Spleen (tissue), 11 donors: ENCODE measurements around the gene GARRE1. TPM values are rescaled to one million over a fixed set of nuclear protein-coding genes. Genes with fewer than 3 reads are reported as not detected.

Source experiments
- DNase-seq: peaks from one replicate; pipeline ENCODE4 v3.0.0-alpha.2; 2020
- H3K27ac ChIP-seq, 8 donors: fragments of 200-600 bp; sonication (generic) in 7 of 8; 1 replicate in 4 of 8; 2 replicates in 4 of 8; pipeline versions ENCODE4 v1.5.0 to v1.8.0; 2016 to 2021; ENCODE audit warnings: inconsistent platforms in 4 of 8, mild to moderate bottlenecking in 4 of 8, moderate library complexity in 1 of 8
- H3K27me3 ChIP-seq, 7 donors: fragments of 200-600 bp; sonication (generic) in 6 of 7; replicated peaks in 1 of 7; 1 replicate in 4 of 7; 2 replicates in 3 of 7; pipeline versions ENCODE4 v1.5.0 to v1.8.0; 2016 to 2021; ENCODE audit warnings: inconsistent platforms in 3 of 7, mild to moderate bottlenecking in 1 of 7
- H3K36me3 ChIP-seq, 6 donors: fragments of 200-600 bp; sonication (generic) in 5 of 6; 1 replicate in 4 of 6; 2 replicates in 2 of 6; pipeline versions ENCODE4 v1.5.0 to v1.8.0; 2016 to 2021; ENCODE audit warnings: inconsistent platforms in 2 of 6
- H3K4me1 ChIP-seq, 6 donors: fragments of 200-600 bp; sonication (generic) in 5 of 6; 1 replicate in 3 of 6; 2 replicates in 3 of 6; pipeline versions ENCODE4 v1.5.0 to v1.8.0; 2016 to 2021; ENCODE audit warnings: inconsistent platforms in 3 of 6
- H3K4me3 ChIP-seq, 8 donors: fragments of 200-600 bp; sonication (generic) in 7 of 8; 1 replicate in 4 of 8; 2 replicates in 4 of 8; pipeline versions ENCODE4 v1.5.0 to v1.8.0; 2016 to 2021; ENCODE audit warnings: inconsistent platforms in 4 of 8, mild to moderate bottlenecking in 4 of 8, moderate library complexity in 2 of 8
- H3K9me3 ChIP-seq, 8 donors: fragments of 200-600 bp; sonication (generic) in 7 of 8; 1 replicate in 4 of 8; 2 replicates in 4 of 8; pipeline versions ENCODE4 v1.5.0 to v1.8.0; 2016 to 2021; ENCODE audit warnings: inconsistent platforms in 4 of 8
- POLR2A ChIP-seq, 3 donors: fragments of 450-650 bp; IDR thresholded peaks; one replicate each; pipeline ENCODE4 v1.5.1; 2017; ENCODE audit warnings: antibody characterized with exemption in 3 of 3, mild to moderate bottlenecking in 1 of 3
- POLR2AphosphoS5 ChIP-seq, 3 donors: sonication (generic); formaldehyde crosslinking; IDR thresholded peaks; one replicate each; pipeline ENCODE4 v1.5.1; 2017; ENCODE audit warnings: antibody characterized with exemption in 3 of 3
- WGBS, 5 donors: extraction: QIAGEN DNeasy Blood & Tissue Kit in 3 of 5; methylation state at CpG; one replicate each; pipeline versions ENCODE4 v1.1.5 to v1.1.7; 2013 to 2018; 5-methylcytosine and 5-hydroxymethylcytosine counted together
- intact Hi-C: fragments of 100-400 bp; cut with DNase I; formaldehyde crosslinking; loops from one replicate; pipeline ENCODE4 v1.15.0; 2023; ENCODE audit warnings: low total_unique reads
- polyA plus RNA-seq, 3 donors: library from polyadenylated mRNA; stranded (reverse); fragments of 200-250 nt; gene quantifications; one replicate each; pipeline ENCODE4 v1.2.1, GENCODE V29; 2013
- total RNA-seq, 7 donors: library from RNA; depleted of rRNA in 3 of 7; stranded (reverse); fragments of >200 nt in 3 of 7; fragmentation: NEBNext Ultra II Directional in 4 of 7; extraction: Animal tissue kit (Norgen Biotek cat#: 25700) in 4 of 7; gene quantifications; one replicate each; pipeline versions ENCODE4 v1.1.0 to v1.2.1, GENCODE V29; 2016 to 2021
- TF ChIP-seq, protein P1 (sequence below), 11 experiments: fragments of 200-600 bp in 7 of 11; fragments of 450-650 bp in 4 of 11; sonication (generic) in 4 of 11; IDR thresholded peaks in 8 of 11; conservative IDR thresholded peaks in 3 of 11; 1 replicate in 7 of 11; 2 replicates in 4 of 11; pipeline versions ENCODE4 v1.4.0 to v1.8.0; 2016 to 2021; ENCODE audit warnings: antibody characterized with exemption in 11 of 11, inconsistent platforms in 4 of 11, mild to moderate bottlenecking in 1 of 11
- donor health status: healthy with polysubstance abuse.
- donor health status: DM: no; HTN: no; CAD: no; lungs with moderate emphysema.
- donor health status: DM: no; HTN: no; CAD: no.
- donor health status: Bipolar disorder and iron deficiency.
- donor health status: healthy.
- donor health status: DM: no; HTN: no; CAD: no.
- donor health status: DM: yes; HTN: yes; CAD: no.

GARRE1 gene
- total and polyA plus RNA-seq, 10 donors, result 6.2 to 70.6 (median 43.4) TPM

DNA sequence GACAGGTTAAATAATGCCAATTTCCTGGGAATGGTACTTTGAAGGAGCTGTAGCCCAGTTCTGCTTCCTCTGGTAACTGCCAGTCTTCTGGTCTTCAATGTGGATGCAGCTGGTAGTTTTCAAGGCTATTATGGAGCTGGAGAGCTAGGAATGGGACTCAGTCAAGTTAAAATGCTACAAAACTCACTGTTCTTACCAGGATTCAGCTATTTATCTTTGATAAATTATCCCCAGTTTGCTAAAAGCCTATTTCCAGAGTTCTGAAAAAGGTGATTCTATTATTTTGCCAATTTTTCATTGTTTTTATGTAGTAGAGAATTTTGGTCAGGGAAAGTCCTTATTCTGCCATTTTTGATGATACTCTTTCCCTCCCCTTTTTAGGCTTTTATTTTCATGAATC, 40.7 kb downstream of the GARRE1 start:
- H3K27ac ChIP-seq, result no peak overlapping the region
- H3K4me1 ChIP-seq, result peaks cover 0 to 8% (median 0%) of the 10 kb centered on the region in 6 donors
- TF ChIP-seq, protein P1, sequence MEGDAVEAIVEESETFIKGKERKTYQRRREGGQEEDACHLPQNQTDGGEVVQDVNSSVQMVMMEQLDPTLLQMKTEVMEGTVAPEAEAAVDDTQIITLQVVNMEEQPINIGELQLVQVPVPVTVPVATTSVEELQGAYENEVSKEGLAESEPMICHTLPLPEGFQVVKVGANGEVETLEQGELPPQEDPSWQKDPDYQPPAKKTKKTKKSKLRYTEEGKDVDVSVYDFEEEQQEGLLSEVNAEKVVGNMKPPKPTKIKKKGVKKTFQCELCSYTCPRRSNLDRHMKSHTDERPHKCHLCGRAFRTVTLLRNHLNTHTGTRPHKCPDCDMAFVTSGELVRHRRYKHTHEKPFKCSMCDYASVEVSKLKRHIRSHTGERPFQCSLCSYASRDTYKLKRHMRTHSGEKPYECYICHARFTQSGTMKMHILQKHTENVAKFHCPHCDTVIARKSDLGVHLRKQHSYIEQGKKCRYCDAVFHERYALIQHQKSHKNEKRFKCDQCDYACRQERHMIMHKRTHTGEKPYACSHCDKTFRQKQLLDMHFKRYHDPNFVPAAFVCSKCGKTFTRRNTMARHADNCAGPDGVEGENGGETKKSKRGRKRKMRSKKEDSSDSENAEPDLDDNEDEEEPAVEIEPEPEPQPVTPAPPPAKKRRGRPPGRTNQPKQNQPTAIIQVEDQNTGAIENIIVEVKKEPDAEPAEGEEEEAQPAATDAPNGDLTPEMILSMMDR (IDR thresholded peaks at IDR 0.05 in 8 of 11, conservative IDR thresholded peaks at IDR 0.05 in 3 of 11), result no peak
- TF ChIP-seq POLR2AphosphoS5 (IDR thresholded peaks at IDR 0.05) (no peak), POLR2A (IDR thresholded peaks at IDR 0.05) (no peak)
- no peaks in the 10 kb centered on the region for H3K9me3 ChIP-seq
- H3K27me3 ChIP-seq, result no peaks in the 10 kb centered on the region
- peaks cover 0 to 28% (median 8%) of the 10 kb centered on the region in 6 donors for H3K36me3 ChIP-seq
- no peak for DNase-seq
- intact Hi-C loops, result no loop called here
- no peak overlapping the region for H3K4me3 ChIP-seq

DNA sequence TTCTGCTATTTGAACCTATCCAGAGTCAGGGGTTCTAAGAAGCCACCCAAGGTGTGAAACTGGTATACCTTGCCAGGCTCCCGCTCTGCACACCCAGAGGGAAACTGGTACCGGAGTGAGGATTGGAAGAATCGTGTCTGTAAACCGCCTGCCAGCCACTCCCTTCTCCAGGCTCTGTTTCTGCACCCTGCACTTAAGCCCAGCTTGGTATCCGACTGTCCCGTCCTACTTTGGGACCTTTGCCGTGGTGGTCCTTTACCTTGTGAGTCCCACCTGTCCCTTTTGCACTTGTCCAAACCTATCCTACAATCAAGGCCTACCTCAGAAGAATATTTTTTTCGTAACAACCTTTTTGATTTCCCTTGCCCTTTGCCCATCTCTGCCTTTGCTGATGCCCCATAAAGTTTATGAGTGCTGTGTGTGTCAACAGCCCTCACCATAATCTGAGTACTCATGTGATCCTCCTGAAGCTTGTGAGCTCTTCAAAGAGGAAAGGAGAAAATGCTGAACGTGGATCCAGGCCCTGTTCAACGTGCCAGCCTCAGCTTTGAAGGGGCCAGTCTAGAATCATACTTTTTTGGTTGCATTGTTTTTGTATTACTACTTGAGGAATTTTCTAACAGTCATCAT, 44.7 kb downstream of the GARRE1 start:
- Histone ChIP-seq H3K36me3 (peaks cover 0 to 58% (median 20%) of the 10 kb centered on the region in 6 donors), H3K4me3 (no peak overlapping the region), H3K4me1 (peaks cover 0 to 8% (median 0%) of the 10 kb centered on the region in 6 donors), H3K27ac (peak overlapping the region in 1 of 8 donors; percentile 12), H3K9me3 (no peaks in the 10 kb centered on the region), H3K27me3 (no peaks in the 10 kb centered on the region)
- no peak for DNase-seq
- TF ChIP-seq POLR2AphosphoS5 (IDR thresholded peaks at IDR 0.05) (no peak), POLR2A (IDR thresholded peaks at IDR 0.05) (no peak)
- TF ChIP-seq, protein P1 (IDR thresholded peaks at IDR 0.05 in 8 of 11, conservative IDR thresholded peaks at IDR 0.05 in 3 of 11), result no peak
- WGBS, 5 donors, result 85 to 93% (median 90%) methylated on average over 10 of the region's 10 CpGs
- intact Hi-C loops, result no loop called here

DNA sequence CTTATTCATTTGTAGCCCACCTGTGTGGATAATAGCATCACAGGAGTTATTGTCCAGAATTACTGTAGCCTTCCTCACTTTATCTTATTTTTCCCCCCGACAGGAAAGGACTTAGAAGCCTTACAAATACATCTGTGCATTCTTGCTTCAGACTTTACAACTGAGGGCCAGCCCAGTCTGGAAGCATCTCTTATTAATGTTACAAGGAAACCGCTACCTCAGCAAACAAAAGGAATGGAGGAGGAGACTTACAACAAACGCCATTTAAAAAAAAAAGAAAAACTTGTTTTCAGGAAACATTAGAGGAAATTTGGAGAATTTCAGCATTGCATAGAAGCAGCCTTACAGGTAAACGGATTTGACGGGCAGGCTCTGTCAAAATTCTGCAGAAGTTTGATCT, 45.2 kb downstream of the GARRE1 start:
- H3K4me1 ChIP-seq, result peaks cover 0 to 7% (median 0%) of the 10 kb centered on the region in 6 donors
- no peaks in the 10 kb centered on the region for H3K27me3 ChIP-seq
- intact Hi-C loops, result no loop called here
- peaks cover 0 to 64% (median 20%) of the 10 kb centered on the region in 6 donors for H3K36me3 ChIP-seq
- TF ChIP-seq POLR2A (IDR thresholded peaks at IDR 0.05), result no peak
- TF ChIP-seq, protein P1 (IDR thresholded peaks at IDR 0.05 in 8 of 11, conservative IDR thresholded peaks at IDR 0.05 in 3 of 11), result no peak
- no peak for TF ChIP-seq POLR2AphosphoS5 (IDR thresholded peaks at IDR 0.05)
- 70 to 82% (median 79%) methylated on average over 5 of the region's 5 CpGs for WGBS, 5 donors
- DNase-seq, result no peak
- peak overlapping the region in 1 of 8 donors; percentile 12 for H3K27ac ChIP-seq
- H3K9me3 ChIP-seq, result no peaks in the 10 kb centered on the region
- no peak overlapping the region for H3K4me3 ChIP-seq

DNA sequence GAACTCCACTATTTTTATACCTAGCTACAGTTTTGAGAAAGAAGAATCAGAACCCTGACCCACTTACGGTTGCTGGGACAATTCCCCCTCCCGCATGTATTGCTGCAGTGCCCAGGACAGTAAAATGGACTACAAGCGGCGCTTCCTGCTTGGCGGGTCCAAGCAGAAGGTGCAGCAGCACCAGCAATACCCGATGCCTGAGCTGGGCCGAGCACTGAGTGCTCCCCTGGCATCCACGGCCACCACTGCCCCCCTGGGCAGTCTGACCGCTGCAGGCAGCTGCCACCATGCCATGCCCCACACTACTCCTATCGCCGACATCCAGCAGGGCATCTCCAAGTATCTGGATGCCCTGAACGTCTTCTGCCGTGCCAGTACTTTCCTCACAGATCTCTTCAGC, 46.0 kb downstream of the GARRE1 start:
- Histone ChIP-seq H3K27me3 (no peaks in the 10 kb centered on the region), H3K4me1 (peaks cover 0 to 5% (median 0%) of the 10 kb centered on the region in 6 donors), H3K9me3 (no peaks in the 10 kb centered on the region), H3K36me3 (peaks cover 0 to 72% (median 21%) of the 10 kb centered on the region in 6 donors), H3K27ac (peak overlapping the region in 1 of 8 donors; percentile 25), H3K4me3 (no peak overlapping the region)
- DNase-seq, result no peak
- 90 to 97% (median 95%) methylated on average over 13 of the region's 13 CpGs for WGBS, 5 donors
- intact Hi-C loops, result no loop called here
- TF ChIP-seq, protein P1 (IDR thresholded peaks at IDR 0.05 in 8 of 11, conservative IDR thresholded peaks at IDR 0.05 in 3 of 11), result no peak
- TF ChIP-seq POLR2AphosphoS5 (IDR thresholded peaks at IDR 0.05), result peak in 2 of 3 donors; percentile 6 to 54
